ENCODE measurements around the gene PUS1. TPM values are rescaled to one million over a fixed set of nuclear protein-coding genes. Genes with fewer than 3 reads are reported as not detected.

PUS1 gene
- total RNA-seq, 1 experiment from 2014 or later, result 74.0 TPM

DNA sequence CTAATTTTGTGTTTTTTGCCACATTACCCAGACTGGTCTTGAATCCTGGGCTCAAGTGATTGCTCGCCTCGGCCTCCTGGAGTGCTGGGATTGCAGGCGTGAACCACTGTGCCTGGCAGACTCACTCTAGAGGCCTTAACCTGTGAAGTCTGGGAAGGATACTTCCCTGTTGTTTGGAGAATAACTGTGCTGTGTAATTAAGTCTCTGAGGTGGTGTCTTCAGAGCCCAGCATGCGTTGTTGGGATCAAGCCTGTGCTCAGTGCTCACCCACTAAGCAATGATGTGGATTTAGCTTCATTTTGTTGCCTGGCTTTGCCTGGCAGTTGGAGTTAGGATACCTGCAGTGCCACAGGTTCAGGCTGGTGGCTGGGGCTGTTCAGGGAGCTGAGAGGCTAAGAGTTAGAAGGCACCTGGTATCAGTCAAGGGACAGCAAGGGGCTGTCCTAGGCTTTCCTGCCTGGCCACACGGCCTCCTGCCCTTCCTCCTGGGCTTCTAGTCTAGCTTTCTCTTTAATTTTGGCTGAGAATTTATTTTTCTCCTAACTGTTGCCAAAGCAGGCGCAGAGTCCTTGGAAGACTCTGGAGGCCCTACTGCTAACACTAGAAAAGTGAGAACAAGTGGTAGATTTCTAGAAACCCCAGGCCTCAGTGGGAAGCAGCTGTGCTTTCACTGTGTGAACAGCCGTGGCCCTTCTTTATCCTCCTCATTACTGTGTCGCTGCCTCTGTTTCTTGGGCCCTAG is 59.1 kb downstream of the PUS1 start:
- no peaks in the 10 kb centered on the region for H3F3A ChIP-seq (ENCODE audit: low read length, unreplicated experiment)
- no peak for ATAC-seq
- no peaks in the 10 kb centered on the region for H3K9me2 ChIP-seq (replicated peaks; ENCODE audit: low read length)
- BruUV-seq (replicated peaks), result no TSS peak
- no peak overlapping the region for H3K4me2 ChIP-seq (ENCODE audit: low read length)
- TF ChIP-seq, protein P1, sequence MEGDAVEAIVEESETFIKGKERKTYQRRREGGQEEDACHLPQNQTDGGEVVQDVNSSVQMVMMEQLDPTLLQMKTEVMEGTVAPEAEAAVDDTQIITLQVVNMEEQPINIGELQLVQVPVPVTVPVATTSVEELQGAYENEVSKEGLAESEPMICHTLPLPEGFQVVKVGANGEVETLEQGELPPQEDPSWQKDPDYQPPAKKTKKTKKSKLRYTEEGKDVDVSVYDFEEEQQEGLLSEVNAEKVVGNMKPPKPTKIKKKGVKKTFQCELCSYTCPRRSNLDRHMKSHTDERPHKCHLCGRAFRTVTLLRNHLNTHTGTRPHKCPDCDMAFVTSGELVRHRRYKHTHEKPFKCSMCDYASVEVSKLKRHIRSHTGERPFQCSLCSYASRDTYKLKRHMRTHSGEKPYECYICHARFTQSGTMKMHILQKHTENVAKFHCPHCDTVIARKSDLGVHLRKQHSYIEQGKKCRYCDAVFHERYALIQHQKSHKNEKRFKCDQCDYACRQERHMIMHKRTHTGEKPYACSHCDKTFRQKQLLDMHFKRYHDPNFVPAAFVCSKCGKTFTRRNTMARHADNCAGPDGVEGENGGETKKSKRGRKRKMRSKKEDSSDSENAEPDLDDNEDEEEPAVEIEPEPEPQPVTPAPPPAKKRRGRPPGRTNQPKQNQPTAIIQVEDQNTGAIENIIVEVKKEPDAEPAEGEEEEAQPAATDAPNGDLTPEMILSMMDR (conservative IDR thresholded peaks at IDR 0.05; ENCODE audit: low read depth, low read length), result no peak
- TF ChIP-seq EZH2phosphoT487 (IDR thresholded peaks at IDR 0.05; ENCODE audit: borderline replicate concordance, low read length) (no peak), EZH2 (IDR thresholded peaks at IDR 0.05; ENCODE audit: low read length, unreplicated experiment) (no peak)
- no peak for DNase-seq
- no peaks in the 10 kb centered on the region for H3K79me2 ChIP-seq (ENCODE audit: low read length)
- H4K20me1 ChIP-seq (ENCODE audit: low read length), result no peaks in the 10 kb centered on the region
- H3K9me3 ChIP-seq (ENCODE audit: low read length), result no peaks in the 10 kb centered on the region
- no peak overlapping the region for H3K9ac ChIP-seq (ENCODE audit: low read length)
- no peak overlapping the region for H3K27ac ChIP-seq (ENCODE audit: low read length)
- H3K4me3 ChIP-seq (ENCODE audit: low read length), result no peak overlapping the region
- ChIA-PET POLR2A (ENCODE audit: unreplicated experiment) (no interaction called here), CTCF (no interaction called here)
- H3K4me1 ChIP-seq (ENCODE audit: insufficient read depth, low read length), result no peaks in the 10 kb centered on the region
- no peaks in the 10 kb centered on the region for H3K27me3 ChIP-seq (ENCODE audit: low read length)
- H2AFZ ChIP-seq (ENCODE audit: low read length), result no peak overlapping the region
- peaks cover 55% of the 10 kb centered on the region for H3K36me3 ChIP-seq (ENCODE audit: low read depth, low read length)
- intact Hi-C loops (cut with micrococcal nuclease), result no loop called here

DNA sequence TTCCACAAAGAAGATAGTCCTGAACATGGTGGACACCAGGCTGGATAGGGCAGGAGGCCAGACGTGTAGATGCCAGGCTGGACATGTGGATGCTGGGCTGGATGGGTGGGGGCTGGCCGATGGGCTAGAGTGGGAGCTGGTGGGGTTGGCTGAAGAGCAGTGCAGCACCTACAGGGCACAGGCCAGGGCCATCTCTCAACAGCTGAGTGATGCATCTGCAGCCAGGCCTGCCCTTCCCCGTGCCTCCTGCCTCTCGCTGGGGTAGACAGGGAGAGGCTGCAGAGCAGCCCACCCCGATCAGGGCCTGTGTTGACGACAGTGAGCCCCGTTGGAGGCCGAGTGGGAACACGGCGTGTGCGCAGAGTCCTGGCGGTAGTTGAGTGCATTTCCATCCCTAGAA is 59.9 kb downstream of the PUS1 start:
- H3K79me2 ChIP-seq (ENCODE audit: low read length), result no peaks in the 10 kb centered on the region
- ChIA-PET CTCF (no interaction called here), POLR2A (ENCODE audit: unreplicated experiment) (no interaction called here)
- H4K20me1 ChIP-seq (ENCODE audit: low read length), result no peaks in the 10 kb centered on the region
- no peaks in the 10 kb centered on the region for H3F3A ChIP-seq (ENCODE audit: low read length, unreplicated experiment)
- ATAC-seq (no peak), DNase-seq (no peak)
- no peaks in the 10 kb centered on the region for H3K27me3 ChIP-seq (ENCODE audit: low read length)
- no peaks in the 10 kb centered on the region for H3K9me2 ChIP-seq (replicated peaks; ENCODE audit: low read length)
- no TSS peak for BruUV-seq (replicated peaks)
- H3K4me3 ChIP-seq (ENCODE audit: low read length), result no peak overlapping the region
- H3K36me3 ChIP-seq (ENCODE audit: low read depth, low read length), result peaks cover 61% of the 10 kb centered on the region
- no peak overlapping the region for H3K9ac ChIP-seq (ENCODE audit: low read length)
- no peak overlapping the region for H3K4me2 ChIP-seq (ENCODE audit: low read length)
- TF ChIP-seq EZH2phosphoT487 (IDR thresholded peaks at IDR 0.05; ENCODE audit: borderline replicate concordance, low read length) (no peak), EZH2 (IDR thresholded peaks at IDR 0.05; ENCODE audit: low read length, unreplicated experiment) (no peak)
- TF ChIP-seq, protein P1 (conservative IDR thresholded peaks at IDR 0.05; ENCODE audit: low read depth, low read length), result no peak
- intact Hi-C loops (cut with micrococcal nuclease), result no loop called here
- H3K27ac ChIP-seq (ENCODE audit: low read length), result no peak overlapping the region
- H3K4me1 ChIP-seq (ENCODE audit: insufficient read depth, low read length), result no peaks in the 10 kb centered on the region
- H2AFZ ChIP-seq (ENCODE audit: low read length), result no peak overlapping the region
- no peaks in the 10 kb centered on the region for H3K9me3 ChIP-seq (ENCODE audit: low read length)
